ENCODE data around the gene MED7. TPM values are rescaled to one million over a fixed set of nuclear protein-coding genes. Genes with fewer than 3 reads are reported as not detected.

The MED7 gene
- total and polyA plus RNA-seq, 2 of the 4 experiments (the other 2 are of a cell fraction), result 8.6 to 9.0 TPM

GRCh38 chr5:157120102-157120501, 22.6 kb downstream of the MED7 start:
- Histone ChIP-seq H3K36me3 (ENCODE audit: control insufficient read depth, insufficient read depth, low read length) (no peaks in the 10 kb centered on the region), H2AFZ (replicated peaks; ENCODE audit: low read length, poor library complexity) (no peak overlapping the region), H2AK9ac (replicated peaks; ENCODE audit: low read depth, low read length, poor library complexity) (no peak overlapping the region), H3K9me3 (ENCODE audit: control insufficient read depth, insufficient read depth, low read length) (peaks cover 5% of the 10 kb centered on the region; the same call in 1 of the 2 replicates), H3K27me3 (ENCODE audit: control insufficient read depth, insufficient read depth, low read length) (no peaks in the 10 kb centered on the region), H2BK20ac (ENCODE audit: low read depth, low read length) (no peak overlapping the region), H2BK120ac (ENCODE audit: low read depth, low read length) (no peak overlapping the region), H4K20me1 (ENCODE audit: insufficient read depth, low read length) (no peaks in the 10 kb centered on the region), H3K23ac (ENCODE audit: low read depth, low read length) (no peak overlapping the region), H3K4me3 (ENCODE audit: insufficient read depth, low read depth, low read length) (no peak overlapping the region), H2BK15ac (ENCODE audit: low read depth, low read length) (no peak overlapping the region), H4K91ac (ENCODE audit: insufficient read depth, low read depth, low read length) (no peak overlapping the region), H4K8ac (ENCODE audit: low read depth in 2 of 2, low read length in 2 of 2) (no peak overlapping the region), H3K14ac (replicated peaks; ENCODE audit: low read depth, low read length) (no peak overlapping the region), H2AK5ac (ENCODE audit: low read depth, low read length) (no peak overlapping the region), H3K9me1 (ENCODE audit: insufficient read depth, low read length) (no peaks in the 10 kb centered on the region), H3K56ac (ENCODE audit: extremely low read depth, insufficient read depth, low read length) (no peak overlapping the region), H3K18ac (ENCODE audit: low read depth, low read length) (no peak overlapping the region), H3K27ac (ENCODE audit: insufficient read depth, low read length) (no peak overlapping the region), H3K4me2 (ENCODE audit: low read depth, low read length) (no peak overlapping the region), H3K4ac (ENCODE audit: low read depth, low read length) (no peak overlapping the region), H3K9ac (ENCODE audit: low read depth, low read length) (no peak overlapping the region), H2BK5ac (ENCODE audit: low read depth, low read length, poor library complexity, severe bottlenecking) (no peak overlapping the region), H3K4me1 (ENCODE audit: control insufficient read depth, insufficient read depth, low read length) (no peaks in the 10 kb centered on the region; the same call in 1 of the 2 replicates), H4K5ac (ENCODE audit: low read depth, low read length) (no peak overlapping the region), H3K79me1 (ENCODE audit: low read depth in 1 of 2, low read length in 2 of 2) (no peaks in the 10 kb centered on the region)
- intact Hi-C loops (cut with micrococcal nuclease) (no loop called here), dilution Hi-C loops (cut with HindIII; ENCODE audit: low sequenced_read_pairs, unreplicated experiment) (no loop called here), in situ Hi-C loops (cut with MboI; ENCODE audit: low sequenced_read_pairs) (loop anchor here (10.0 kb wide), 1 partner anchor 1985 kb away; no protein-coding TSS in a partner anchor)
- no CpG with 5 or more reads among the region's 1 CpG for WGBS, 2 experiments (ENCODE audit: extremely low coverage in 2 of 2, insufficient read length in 1 of 2)
- ChIA-PET POLR2A (ENCODE audit: unreplicated experiment) (no interaction called here), CTCF (no interaction called here)
- no peak for DNase-seq
- TF ChIP-seq SMC3 (IDR thresholded peaks at IDR 0.05; ENCODE audit: low read depth, low read length) (no peak), POLR2A (IDR thresholded peaks at IDR 0.05; ENCODE audit: low read depth, low read length) (no peak), RFX5 (IDR thresholded peaks at IDR 0.05; ENCODE audit: low read depth, low read length) (no peak), MAZ (IDR thresholded peaks at IDR 0.05; ENCODE audit: borderline replicate concordance, low read depth, low read length) (no peak), MAFK (IDR thresholded peaks at IDR 0.05; ENCODE audit: low read depth, low read length) (no peak), CEBPB (IDR thresholded peaks at IDR 0.05; ENCODE audit: low read depth, low read length) (no peak), USF2 (IDR thresholded peaks at IDR 0.05; ENCODE audit: low read depth, low read length) (no peak), RAD21 (IDR thresholded peaks at IDR 0.05; ENCODE audit: low read length) (no peak), RCOR1 (IDR thresholded peaks at IDR 0.05; ENCODE audit: insufficient replicate concordance, low read length) (no peak), FOS (IDR thresholded peaks at IDR 0.05; ENCODE audit: low read depth, low read length) (no peak), NFE2L2 (IDR thresholded peaks at IDR 0.05; ENCODE audit: low read depth, low read length) (no peak)
- TF ChIP-seq, protein P1, sequence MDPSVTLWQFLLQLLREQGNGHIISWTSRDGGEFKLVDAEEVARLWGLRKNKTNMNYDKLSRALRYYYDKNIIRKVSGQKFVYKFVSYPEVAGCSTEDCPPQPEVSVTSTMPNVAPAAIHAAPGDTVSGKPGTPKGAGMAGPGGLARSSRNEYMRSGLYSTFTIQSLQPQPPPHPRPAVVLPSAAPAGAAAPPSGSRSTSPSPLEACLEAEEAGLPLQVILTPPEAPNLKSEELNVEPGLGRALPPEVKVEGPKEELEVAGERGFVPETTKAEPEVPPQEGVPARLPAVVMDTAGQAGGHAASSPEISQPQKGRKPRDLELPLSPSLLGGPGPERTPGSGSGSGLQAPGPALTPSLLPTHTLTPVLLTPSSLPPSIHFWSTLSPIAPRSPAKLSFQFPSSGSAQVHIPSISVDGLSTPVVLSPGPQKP (IDR thresholded peaks at IDR 0.05; ENCODE audit: borderline replicate concordance, low read depth, low read length), result no peak
- TF ChIP-seq, protein P2, sequence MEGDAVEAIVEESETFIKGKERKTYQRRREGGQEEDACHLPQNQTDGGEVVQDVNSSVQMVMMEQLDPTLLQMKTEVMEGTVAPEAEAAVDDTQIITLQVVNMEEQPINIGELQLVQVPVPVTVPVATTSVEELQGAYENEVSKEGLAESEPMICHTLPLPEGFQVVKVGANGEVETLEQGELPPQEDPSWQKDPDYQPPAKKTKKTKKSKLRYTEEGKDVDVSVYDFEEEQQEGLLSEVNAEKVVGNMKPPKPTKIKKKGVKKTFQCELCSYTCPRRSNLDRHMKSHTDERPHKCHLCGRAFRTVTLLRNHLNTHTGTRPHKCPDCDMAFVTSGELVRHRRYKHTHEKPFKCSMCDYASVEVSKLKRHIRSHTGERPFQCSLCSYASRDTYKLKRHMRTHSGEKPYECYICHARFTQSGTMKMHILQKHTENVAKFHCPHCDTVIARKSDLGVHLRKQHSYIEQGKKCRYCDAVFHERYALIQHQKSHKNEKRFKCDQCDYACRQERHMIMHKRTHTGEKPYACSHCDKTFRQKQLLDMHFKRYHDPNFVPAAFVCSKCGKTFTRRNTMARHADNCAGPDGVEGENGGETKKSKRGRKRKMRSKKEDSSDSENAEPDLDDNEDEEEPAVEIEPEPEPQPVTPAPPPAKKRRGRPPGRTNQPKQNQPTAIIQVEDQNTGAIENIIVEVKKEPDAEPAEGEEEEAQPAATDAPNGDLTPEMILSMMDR (conservative IDR thresholded peaks at IDR 0.05; ENCODE audit: low read depth, low read length), result no peak
- BruUV-seq (replicated peaks), result no TSS peak
- ATAC-seq (ENCODE audit: low read depth), result no peak

Data from IMR-90 (cell line).